ENCODE results near the gene PEAK3.

The PEAK3 gene

DNA sequence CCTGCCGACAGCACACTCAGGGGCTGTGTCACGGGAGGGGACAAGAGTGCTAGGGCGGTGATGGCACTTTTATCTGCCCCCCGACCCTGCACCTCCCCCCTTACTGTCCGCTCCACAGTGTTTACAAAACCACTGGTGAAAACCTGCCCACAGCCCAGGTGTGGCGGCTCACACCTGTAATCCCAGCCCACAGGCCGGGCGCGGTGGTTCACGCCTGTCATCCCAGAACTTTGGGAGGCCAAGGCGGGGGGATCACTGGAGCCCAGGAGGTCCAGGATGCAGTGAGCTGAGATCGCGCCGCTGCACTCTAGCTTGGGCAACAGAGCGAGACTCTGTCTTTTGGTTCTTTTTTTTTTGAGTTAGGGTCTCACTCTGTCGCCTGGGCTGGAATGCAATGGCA, 14.2 kb upstream of the PEAK3 start:
- no peak overlapping the region for H3K4me3 ChIP-seq (ENCODE audit: low read length)
- TF ChIP-seq, protein P1, sequence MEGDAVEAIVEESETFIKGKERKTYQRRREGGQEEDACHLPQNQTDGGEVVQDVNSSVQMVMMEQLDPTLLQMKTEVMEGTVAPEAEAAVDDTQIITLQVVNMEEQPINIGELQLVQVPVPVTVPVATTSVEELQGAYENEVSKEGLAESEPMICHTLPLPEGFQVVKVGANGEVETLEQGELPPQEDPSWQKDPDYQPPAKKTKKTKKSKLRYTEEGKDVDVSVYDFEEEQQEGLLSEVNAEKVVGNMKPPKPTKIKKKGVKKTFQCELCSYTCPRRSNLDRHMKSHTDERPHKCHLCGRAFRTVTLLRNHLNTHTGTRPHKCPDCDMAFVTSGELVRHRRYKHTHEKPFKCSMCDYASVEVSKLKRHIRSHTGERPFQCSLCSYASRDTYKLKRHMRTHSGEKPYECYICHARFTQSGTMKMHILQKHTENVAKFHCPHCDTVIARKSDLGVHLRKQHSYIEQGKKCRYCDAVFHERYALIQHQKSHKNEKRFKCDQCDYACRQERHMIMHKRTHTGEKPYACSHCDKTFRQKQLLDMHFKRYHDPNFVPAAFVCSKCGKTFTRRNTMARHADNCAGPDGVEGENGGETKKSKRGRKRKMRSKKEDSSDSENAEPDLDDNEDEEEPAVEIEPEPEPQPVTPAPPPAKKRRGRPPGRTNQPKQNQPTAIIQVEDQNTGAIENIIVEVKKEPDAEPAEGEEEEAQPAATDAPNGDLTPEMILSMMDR (conservative IDR thresholded peaks at IDR 0.05; ENCODE audit: low read depth, low read length): no peak
- no peak for DNase-seq (ENCODE audit: low read depth)

DNA sequence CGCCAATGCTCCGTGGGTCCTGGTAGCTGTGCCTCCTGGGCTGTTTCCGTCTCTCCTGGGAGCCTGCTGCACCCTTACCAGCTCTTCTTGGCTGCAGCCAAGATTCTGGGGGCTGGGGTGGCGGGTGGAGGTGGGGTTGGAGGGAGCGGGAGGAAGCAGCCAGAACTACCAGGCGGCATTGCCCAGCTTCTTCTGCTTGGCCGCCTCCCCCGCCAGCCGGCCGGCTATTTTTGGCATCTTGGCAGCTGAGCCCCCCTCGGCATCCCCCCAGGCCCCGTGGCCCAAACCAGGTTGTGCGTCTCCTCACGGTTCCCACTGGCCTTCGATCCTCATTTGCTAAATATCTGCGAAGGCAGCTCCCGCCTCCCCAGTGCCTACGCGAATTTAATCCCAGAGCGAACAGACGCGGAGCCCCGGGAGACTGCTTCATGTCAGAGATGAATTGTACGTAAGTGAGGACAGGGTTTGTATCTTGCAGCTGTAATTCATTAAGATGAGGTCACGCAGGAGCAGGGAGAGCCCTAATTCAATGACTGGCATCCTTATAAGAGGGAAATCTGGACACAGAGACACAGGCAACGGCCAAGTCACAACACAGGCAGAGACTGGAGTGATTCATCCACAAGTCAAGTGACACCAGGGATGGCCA, 12.8 kb upstream of the PEAK3 start:
- TF ChIP-seq, protein P1 (conservative IDR thresholded peaks at IDR 0.05; ENCODE audit: low read depth, low read length): no peak
- DNase-seq (ENCODE audit: low read depth): no peak
- H3K4me3 ChIP-seq (ENCODE audit: low read length): no peak overlapping the region

- no peak for DNase-seq (ENCODE audit: low read depth)
- TF ChIP-seq, protein P1 (conservative IDR thresholded peaks at IDR 0.05; ENCODE audit: low read depth, low read length): no peak
- H3K4me3 ChIP-seq (ENCODE audit: low read length): no peak overlapping the region
Measured at GRCh38 chr19:2291185-2291751, 9.3 kb upstream of the PEAK3 start.

GRCh38 chr19:2290441-2291184, 8.6 kb upstream of the PEAK3 start:
- no peak overlapping the region for H3K4me3 ChIP-seq (ENCODE audit: low read length)
- no peak for DNase-seq (ENCODE audit: low read depth)
- TF ChIP-seq, protein P1 (conservative IDR thresholded peaks at IDR 0.05; ENCODE audit: low read depth, low read length): no peak

DNA sequence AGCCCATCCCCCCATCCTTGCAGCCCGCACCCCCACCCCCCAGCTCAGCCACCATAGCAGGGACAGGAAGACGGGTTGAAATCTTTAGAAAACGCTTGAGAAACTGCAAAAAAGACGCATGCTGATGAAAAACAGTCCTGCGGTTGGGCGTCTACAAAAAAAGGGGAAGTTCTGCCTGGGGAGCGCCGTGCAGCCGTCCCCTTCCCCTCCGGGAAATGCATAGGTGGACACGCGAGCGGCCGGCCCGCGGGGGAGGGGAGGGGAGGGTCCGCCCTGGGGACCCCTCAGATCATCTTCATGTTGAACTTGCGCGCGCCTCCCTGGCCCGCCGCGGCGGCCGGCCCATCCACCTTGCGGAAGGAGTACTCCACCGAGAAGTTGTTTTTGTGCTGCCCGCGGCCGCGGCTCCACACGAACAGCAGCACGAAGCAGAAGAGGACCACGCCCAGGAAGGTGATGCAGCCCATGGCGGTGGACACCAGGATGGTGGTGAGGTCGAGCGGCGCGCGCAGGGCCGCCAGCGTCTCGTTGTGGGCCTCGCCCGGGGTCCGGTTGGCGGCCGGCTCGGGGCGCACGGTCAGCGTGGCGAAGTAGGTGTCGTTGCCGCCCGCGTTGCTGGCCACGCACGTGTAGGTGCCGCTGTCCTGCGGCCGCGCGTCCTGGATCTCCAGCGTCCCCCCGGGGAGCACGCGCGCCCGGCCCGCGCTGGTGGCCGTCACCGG, 7.9 kb upstream of the PEAK3 start:
- TF ChIP-seq, protein P1 (conservative IDR thresholded peaks at IDR 0.05; ENCODE audit: low read depth, low read length): no peak
- no peak for DNase-seq (ENCODE audit: low read depth)
- no peak overlapping the region for H3K4me3 ChIP-seq (ENCODE audit: low read length)

- H3K4me3 ChIP-seq (ENCODE audit: low read length): no peak overlapping the region
- no peak for DNase-seq (ENCODE audit: low read depth)
- TF ChIP-seq, protein P1 (conservative IDR thresholded peaks at IDR 0.05; ENCODE audit: low read depth, low read length): no peak
Measured at GRCh38 chr19:2288818-2289713, 7.1 kb upstream of the PEAK3 start.

Measured in retinal pigment epithelial cell (primary cell).